K562 (cell line): ENCODE data around the gene STC2. TPM values are rescaled to one million over a fixed set of nuclear protein-coding genes. Genes with fewer than 3 reads are reported as not detected.

ENCODE experiments used
- ARID1B ChIP-seq: fragments of 450-650 bp; IDR thresholded peaks from 2 replicates; pipeline ENCODE4 v1.6.1; 2016; ENCODE audit warnings: antibody characterized with exemption, mild to moderate bottlenecking, inconsistent platforms
- BRD4 ChIP-seq: fragments of 200-600 bp; sonication (generic); IDR thresholded peaks from 2 replicates; pipeline ENCODE4 v1.6.1; 2017; ENCODE audit warnings: inconsistent platforms
- CEBPB ChIP-seq: fragments of 450-650 bp; IDR thresholded peaks from 2 replicates; pipeline ENCODE4 v1.6.1; 2016; ENCODE audit warnings: missing genetic modification characterization, missing compliant biosample characterization
- CREM ChIP-seq: IDR thresholded peaks from 2 replicates; pipeline ENCODE4 v1.6.1; 2014; ENCODE audit warnings: antibody characterized with exemption, low read depth
- DPF2 ChIP-seq: fragments of 450-650 bp; IDR thresholded peaks from 2 replicates; pipeline ENCODE4 v1.6.1; 2016
- HEY1 ChIP-seq: fragments of 250-450 bp; sonication (Bioruptor Pico); IDR thresholded peaks from 2 replicates; pipeline ENCODE4 v1.5.0; 2020; ENCODE audit warnings: mild to moderate bottlenecking, moderate library complexity, borderline replicate concordance
- MTA1 ChIP-seq: fragments of 450-650 bp; IDR thresholded peaks from 2 replicates; pipeline ENCODE4 v1.6.1; 2017; ENCODE audit warnings: borderline replicate concordance
- PTTG1 ChIP-seq: fragments of 450-650 bp; IDR thresholded peaks from 2 replicates; pipeline ENCODE4 v1.6.1; 2016; ENCODE audit warnings: low read depth, mild to moderate bottlenecking, missing genetic modification characterization, missing compliant biosample characterization
- ZNF551 ChIP-seq: fragments of 250-450 bp; sonication (Bioruptor Pico); IDR thresholded peaks from 2 replicates; pipeline ENCODE4 v1.5.0; 2021; ENCODE audit warnings: mild to moderate bottlenecking, moderate library complexity
- ZSCAN32 ChIP-seq: fragments of 450-650 bp; formaldehyde crosslinking; IDR thresholded peaks from 2 replicates; pipeline ENCODE4 v1.4.0; 2020; ENCODE audit warnings: mild to moderate bottlenecking, moderate library complexity
- polyA plus RNA-seq, 8 experiments: library from polyadenylated mRNA; depleted of rRNA in 4 of 8; stranded (reverse) in 5 of 8; unstranded in 3 of 8; fragments of >200 nt; fragmentation: Nextera tagmentation in 2 of 8; fragmentation: Illumina TruSeq in 1 of 8; extraction: Ambion mirVana in 2 of 8; extraction: Trizol in 1 of 8; gene quantifications; 2 replicates each; pipeline versions ENCODE4 v1.2.1 to v1.2.3, GENCODE V29; 2011 to 2014; ENCODE audit warnings: inconsistent platforms in 1 of 8, missing spikeins in 1 of 8
- total RNA-seq, 7 experiments: library from RNA; depleted of rRNA in 6 of 7; stranded (reverse); fragments of >200 nt in 6 of 7; fragmentation: Illumina TruSeq in 2 of 7; extraction: Trizol in 2 of 7; gene quantifications; 2 replicates each; pipeline versions ENCODE4 v1.2.1 to v1.2.3, GENCODE V29; 2011 to 2021; ENCODE audit warnings: low replicate concordance in 1 of 7
- TF ChIP-seq, protein P1 (sequence below): fragments of 250-450 bp; sonication (Bioruptor Pico); IDR thresholded peaks from 2 replicates; pipeline ENCODE4 v1.5.0; 2021; ENCODE audit warnings: mild to moderate bottlenecking, moderate library complexity
- TF ChIP-seq, protein P2 (sequence below), 2 experiments: fragments of 450-650 bp; conservative IDR thresholded peaks; 2 replicates each; pipeline ENCODE4 v1.6.1; 2017; ENCODE audit warnings: mild to moderate bottlenecking in 2 of 2, moderate library complexity in 2 of 2
- TF ChIP-seq, protein P3 (sequence below): fragments of 450-650 bp; formaldehyde crosslinking; IDR thresholded peaks from 2 replicates; pipeline ENCODE4 v1.4.0; 2022; ENCODE audit warnings: missing genetic modification characterization
- TF ChIP-seq, protein P4 (sequence below): sonication (generic); formaldehyde crosslinking; IDR thresholded peaks from 2 replicates; pipeline ENCODE4 v1.8.0; 2022; ENCODE audit warnings: mild to moderate bottlenecking, missing genetic modification reagents
- TF ChIP-seq, protein P5 (sequence below): fragments of 450-650 bp; IDR thresholded peaks from 2 replicates; pipeline ENCODE4 v1.6.1; 2016; ENCODE audit warnings: low read depth, mild to moderate bottlenecking, moderate library complexity
- TF ChIP-seq, protein P6 (sequence below): IDR thresholded peaks from 2 replicates; pipeline ENCODE4 v1.6.1; 2011; ENCODE audit warnings: borderline replicate concordance, low read depth, mild to moderate bottlenecking, moderate library complexity, low read length; ENCODE audit not compliant: insufficient read depth, poor library complexity, severe bottlenecking
- TF ChIP-seq, protein P7 (sequence below): sonication (generic); formaldehyde crosslinking; IDR thresholded peaks from 2 replicates; pipeline ENCODE4 v1.8.0; 2023; ENCODE audit warnings: mild to moderate bottlenecking, missing genetic modification reagents

The STC2 gene
- total and polyA plus RNA-seq, 9 of the 15 experiments (the other 6 are each of a cell fraction or from before 2014, with no cell fraction given) = 0.62 to 31.7 (median 7.4) TPM

- TF ChIP-seq, protein P1, sequence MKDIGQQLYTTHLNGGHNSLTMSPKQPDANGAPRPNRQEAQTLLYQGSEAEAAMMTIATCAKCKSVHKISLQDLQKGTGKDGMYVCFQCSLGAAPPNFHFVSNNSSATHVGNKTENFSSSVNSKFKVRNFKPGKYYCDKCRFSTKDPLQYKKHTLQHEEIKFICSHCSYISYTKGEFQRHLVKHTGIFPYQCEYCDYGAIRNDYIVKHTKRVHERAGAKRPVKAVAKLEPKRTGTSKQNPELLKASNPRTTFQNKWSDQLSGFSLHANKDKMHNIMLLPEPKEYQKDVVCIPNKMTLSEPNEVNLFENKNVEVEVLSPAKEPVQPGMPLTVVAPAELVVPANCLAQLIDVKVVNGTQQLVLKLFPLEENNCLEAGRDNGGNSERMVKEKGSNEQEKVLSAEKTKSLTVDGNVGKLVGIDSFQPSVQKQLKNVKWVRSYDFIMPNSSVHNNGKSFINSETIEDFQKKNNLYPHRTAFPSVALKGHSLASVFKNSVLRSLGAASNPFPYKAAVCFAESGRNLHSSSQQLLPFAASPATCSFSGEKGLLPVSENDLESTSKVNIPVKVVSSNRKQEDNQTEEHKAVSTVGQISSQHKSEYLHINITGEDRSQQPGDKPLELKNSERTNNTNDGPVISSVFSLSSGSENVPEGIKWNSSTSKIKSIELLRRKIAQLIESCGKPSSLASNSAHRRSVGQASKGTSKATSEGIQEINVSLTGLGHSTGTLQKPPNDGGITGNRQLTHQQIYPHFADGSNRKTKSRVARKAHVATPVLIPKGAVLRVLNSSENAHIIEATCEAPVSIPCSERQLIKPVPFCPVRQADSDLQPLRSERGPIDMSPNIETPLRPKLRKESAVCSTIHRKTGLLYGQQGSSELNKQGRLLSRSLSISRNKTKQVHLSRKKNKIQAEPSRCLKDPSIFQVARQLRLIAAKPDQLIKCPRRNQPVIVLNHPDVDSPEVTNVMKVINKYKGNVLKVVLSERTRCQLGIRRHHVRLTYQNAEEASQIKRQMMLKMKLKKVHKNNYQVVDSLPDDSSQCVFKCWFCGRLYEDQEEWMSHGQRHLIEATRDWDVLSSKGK (CRISPR knock-in tag) = no peak
- peak; percentile 69 for TF ChIP-seq CREM
- TF ChIP-seq ZSCAN32 = no peak
- no peak for TF ChIP-seq MTA1
- TF ChIP-seq, protein P2, sequence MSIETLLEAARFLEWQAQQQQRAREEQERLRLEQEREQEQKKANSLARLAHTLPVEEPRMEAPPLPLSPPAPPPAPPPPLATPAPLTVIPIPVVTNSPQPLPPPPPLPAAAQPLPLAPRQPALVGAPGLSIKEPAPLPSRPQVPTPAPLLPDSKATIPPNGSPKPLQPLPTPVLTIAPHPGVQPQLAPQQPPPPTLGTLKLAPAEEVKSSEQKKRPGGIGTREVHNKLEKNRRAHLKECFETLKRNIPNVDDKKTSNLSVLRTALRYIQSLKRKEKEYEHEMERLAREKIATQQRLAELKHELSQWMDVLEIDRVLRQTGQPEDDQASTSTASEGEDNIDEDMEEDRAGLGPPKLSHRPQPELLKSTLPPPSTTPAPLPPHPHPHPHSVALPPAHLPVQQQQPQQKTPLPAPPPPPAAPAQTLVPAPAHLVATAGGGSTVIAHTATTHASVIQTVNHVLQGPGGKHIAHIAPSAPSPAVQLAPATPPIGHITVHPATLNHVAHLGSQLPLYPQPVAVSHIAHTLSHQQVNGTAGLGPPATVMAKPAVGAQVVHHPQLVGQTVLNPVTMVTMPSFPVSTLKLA (conservative IDR thresholded peaks at IDR 0.05) = peak; percentile 96
- TF ChIP-seq CEBPB (tag) = no peak
- no peak for TF ChIP-seq HEY1
- no peak for TF ChIP-seq ARID1B
- TF ChIP-seq, protein P3, sequence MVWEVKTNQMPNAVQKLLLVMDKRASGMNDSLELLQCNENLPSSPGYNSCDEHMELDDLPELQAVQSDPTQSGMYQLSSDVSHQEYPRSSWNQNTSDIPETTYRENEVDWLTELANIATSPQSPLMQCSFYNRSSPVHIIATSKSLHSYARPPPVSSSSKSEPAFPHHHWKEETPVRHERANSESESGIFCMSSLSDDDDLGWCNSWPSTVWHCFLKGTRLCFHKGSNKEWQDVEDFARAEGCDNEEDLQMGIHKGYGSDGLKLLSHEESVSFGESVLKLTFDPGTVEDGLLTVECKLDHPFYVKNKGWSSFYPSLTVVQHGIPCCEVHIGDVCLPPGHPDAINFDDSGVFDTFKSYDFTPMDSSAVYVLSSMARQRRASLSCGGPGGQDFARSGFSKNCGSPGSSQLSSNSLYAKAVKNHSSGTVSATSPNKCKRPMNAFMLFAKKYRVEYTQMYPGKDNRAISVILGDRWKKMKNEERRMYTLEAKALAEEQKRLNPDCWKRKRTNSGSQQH (CRISPR knock-in tag) = no peak
- no peak for TF ChIP-seq BRD4
- TF ChIP-seq PTTG1 (tag) = no peak
- TF ChIP-seq, protein P4, sequence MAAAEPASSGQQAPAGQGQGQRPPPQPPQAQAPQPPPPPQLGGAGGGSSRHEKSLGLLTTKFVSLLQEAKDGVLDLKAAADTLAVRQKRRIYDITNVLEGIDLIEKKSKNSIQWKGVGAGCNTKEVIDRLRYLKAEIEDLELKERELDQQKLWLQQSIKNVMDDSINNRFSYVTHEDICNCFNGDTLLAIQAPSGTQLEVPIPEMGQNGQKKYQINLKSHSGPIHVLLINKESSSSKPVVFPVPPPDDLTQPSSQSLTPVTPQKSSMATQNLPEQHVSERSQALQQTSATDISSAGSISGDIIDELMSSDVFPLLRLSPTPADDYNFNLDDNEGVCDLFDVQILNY (CRISPR knock-in tag) = no peak
- TF ChIP-seq, protein P5, sequence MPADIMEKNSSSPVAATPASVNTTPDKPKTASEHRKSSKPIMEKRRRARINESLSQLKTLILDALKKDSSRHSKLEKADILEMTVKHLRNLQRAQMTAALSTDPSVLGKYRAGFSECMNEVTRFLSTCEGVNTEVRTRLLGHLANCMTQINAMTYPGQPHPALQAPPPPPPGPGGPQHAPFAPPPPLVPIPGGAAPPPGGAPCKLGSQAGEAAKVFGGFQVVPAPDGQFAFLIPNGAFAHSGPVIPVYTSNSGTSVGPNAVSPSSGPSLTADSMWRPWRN = no peak
- TF ChIP-seq, protein P6, sequence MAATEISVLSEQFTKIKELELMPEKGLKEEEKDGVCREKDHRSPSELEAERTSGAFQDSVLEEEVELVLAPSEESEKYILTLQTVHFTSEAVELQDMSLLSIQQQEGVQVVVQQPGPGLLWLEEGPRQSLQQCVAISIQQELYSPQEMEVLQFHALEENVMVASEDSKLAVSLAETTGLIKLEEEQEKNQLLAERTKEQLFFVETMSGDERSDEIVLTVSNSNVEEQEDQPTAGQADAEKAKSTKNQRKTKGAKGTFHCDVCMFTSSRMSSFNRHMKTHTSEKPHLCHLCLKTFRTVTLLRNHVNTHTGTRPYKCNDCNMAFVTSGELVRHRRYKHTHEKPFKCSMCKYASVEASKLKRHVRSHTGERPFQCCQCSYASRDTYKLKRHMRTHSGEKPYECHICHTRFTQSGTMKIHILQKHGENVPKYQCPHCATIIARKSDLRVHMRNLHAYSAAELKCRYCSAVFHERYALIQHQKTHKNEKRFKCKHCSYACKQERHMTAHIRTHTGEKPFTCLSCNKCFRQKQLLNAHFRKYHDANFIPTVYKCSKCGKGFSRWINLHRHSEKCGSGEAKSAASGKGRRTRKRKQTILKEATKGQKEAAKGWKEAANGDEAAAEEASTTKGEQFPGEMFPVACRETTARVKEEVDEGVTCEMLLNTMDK = no peak
- TF ChIP-seq, protein P7, sequence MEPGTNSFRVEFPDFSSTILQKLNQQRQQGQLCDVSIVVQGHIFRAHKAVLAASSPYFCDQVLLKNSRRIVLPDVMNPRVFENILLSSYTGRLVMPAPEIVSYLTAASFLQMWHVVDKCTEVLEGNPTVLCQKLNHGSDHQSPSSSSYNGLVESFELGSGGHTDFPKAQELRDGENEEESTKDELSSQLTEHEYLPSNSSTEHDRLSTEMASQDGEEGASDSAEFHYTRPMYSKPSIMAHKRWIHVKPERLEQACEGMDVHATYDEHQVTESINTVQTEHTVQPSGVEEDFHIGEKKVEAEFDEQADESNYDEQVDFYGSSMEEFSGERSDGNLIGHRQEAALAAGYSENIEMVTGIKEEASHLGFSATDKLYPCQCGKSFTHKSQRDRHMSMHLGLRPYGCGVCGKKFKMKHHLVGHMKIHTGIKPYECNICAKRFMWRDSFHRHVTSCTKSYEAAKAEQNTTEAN (CRISPR knock-in tag) = no peak
- no peak for TF ChIP-seq ZNF551 (CRISPR knock-in tag)
- 0 out of 2 replicates have a peak, but pooled peaks have one; percentile 32 for TF ChIP-seq DPF2
Observed at GRCh38 chr5:173331956-173332479, 3.8 kb upstream of the STC2 start (continued).
